Peyer's patch (tissue), 4 donors: ENCODE data around the gene RAI2.

Experiments used
- CTCF ChIP-seq, 6 experiments: fragments of 450-650 bp in 4 of 6; fragments of 200-600 bp in 2 of 6; sonication (generic) in 1 of 6; IDR thresholded peaks; one replicate each; pipeline ENCODE4 v1.5.1; 2017 to 2019; ENCODE audit warnings: antibody characterized with exemption in 6 of 6, mild to moderate bottlenecking in 3 of 6, moderate library complexity in 1 of 6
- POLR2A ChIP-seq, 2 donors: fragments of 450-650 bp; IDR thresholded peaks; one replicate each; pipeline ENCODE4 v1.5.1; 2017; ENCODE audit warnings: antibody characterized with exemption in 2 of 2, mild to moderate bottlenecking in 2 of 2, moderate library complexity in 2 of 2

- TF ChIP-seq CTCF (IDR thresholded peaks at IDR 0.05) (no peak), POLR2A (IDR thresholded peaks at IDR 0.05) (no peak)
These were observed 32.9 kb downstream of the RAI2 start for GRCh38 chrX:17828171-17828570.
